Measurements from ENCODE around the gene LMAN1L.

GRCh38 chr15:74775894-74776293 is 36.7 kb upstream of the LMAN1L start:
- no peak for TF ChIP-seq YY1 (IDR thresholded peaks at IDR 0.05; ENCODE audit: insufficient read depth, insufficient read length)
- TF ChIP-seq SUZ12 (IDR thresholded peaks at IDR 0.05; ENCODE audit: extremely low read depth, insufficient read depth, insufficient read length) = no peak
- no peak for TF ChIP-seq ZNF274 (IDR thresholded peaks at IDR 0.05; ENCODE audit: low read depth, low read length)

Measured in NT2/D1 (cell line).